ENCODE data around the gene MYO5B. TPM values are rescaled to one million over a fixed set of nuclear protein-coding genes. Genes with fewer than 3 reads are reported as not detected.

Gene MYO5B
- total RNA-seq, 1 experiment from 2014 or later, result 56.7 TPM

- no TSS peak for BruUV-seq (replicated peaks)
- TF ChIP-seq CTCF (IDR thresholded peaks at IDR 0.05; ENCODE audit: unreplicated experiment), result no peak
- H3K36me3 Mint-ChIP-seq (ENCODE audit: insufficient read depth, unreplicated experiment), result peaks cover 29% of the 10 kb centered on the region
- no peaks in the 10 kb centered on the region for H3K9me3 Mint-ChIP-seq (ENCODE audit: low read depth, unreplicated experiment)
- DNase-seq, result no peak
- intact Hi-C loops (cut with micrococcal nuclease; ENCODE audit: unreplicated experiment), result no loop called here
- H3K4me3 Mint-ChIP-seq (ENCODE audit: low read depth, unreplicated experiment), result peak overlapping the region; percentile 45
- peaks cover 13% of the 10 kb centered on the region for H3K27me3 Mint-ChIP-seq (ENCODE audit: unreplicated experiment)
- CTCF ChIA-PET, result interaction anchor here (0.7 to 2.4 kb wide), 3 partner anchors 12 to 140 kb away, joined by 3 to 6 read pairs (median 6); no protein-coding TSS in a partner anchor
- no peak overlapping the region for H3K27ac Mint-ChIP-seq (ENCODE audit: unreplicated experiment)
- peaks cover 20% of the 10 kb centered on the region for H3K4me1 Mint-ChIP-seq (ENCODE audit: low read depth, unreplicated experiment)
These were observed 1.3 kb upstream of the MYO5B start for GRCh38 chr18:50196261-50196660.

DNA sequence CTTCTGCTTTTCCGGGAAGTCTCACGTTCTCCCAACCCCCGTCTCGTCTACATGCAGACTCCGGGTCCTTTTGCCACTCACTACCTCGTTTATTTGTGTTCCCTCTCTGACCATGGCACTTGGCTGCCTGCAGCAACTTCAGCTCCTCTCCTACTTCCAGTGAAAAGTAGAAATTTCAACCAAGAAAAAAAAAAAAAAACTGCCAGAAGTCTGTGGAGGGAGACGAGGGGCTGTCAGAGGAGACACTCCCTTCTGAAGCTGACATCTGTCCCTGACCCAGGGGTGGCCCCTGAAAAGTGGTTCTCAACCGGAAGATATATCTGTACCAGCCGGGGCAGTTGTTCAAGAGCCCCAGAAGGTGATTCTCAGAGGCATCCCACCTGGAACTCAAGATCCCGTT is 742 bp upstream of the MYO5B start:
- peaks cover 29% of the 10 kb centered on the region for H3K36me3 Mint-ChIP-seq (ENCODE audit: insufficient read depth, unreplicated experiment)
- CTCF ChIA-PET, result interaction anchor here (0.7 to 2.4 kb wide), 9 partner anchors 8 to 184 kb away, joined by 3 to 8 read pairs (median 4); no protein-coding TSS in a partner anchor
- no peaks in the 10 kb centered on the region for H3K9me3 Mint-ChIP-seq (ENCODE audit: low read depth, unreplicated experiment)
- no TSS peak for BruUV-seq (replicated peaks)
- TF ChIP-seq CTCF (IDR thresholded peaks at IDR 0.05; ENCODE audit: unreplicated experiment), result no peak
- peak overlapping the region; percentile 74 for H3K27ac Mint-ChIP-seq (ENCODE audit: unreplicated experiment)
- no peak for DNase-seq
- H3K4me3 Mint-ChIP-seq (ENCODE audit: low read depth, unreplicated experiment), result peak overlapping the region; percentile 96
- peaks cover 13% of the 10 kb centered on the region for H3K27me3 Mint-ChIP-seq (ENCODE audit: unreplicated experiment)
- intact Hi-C loops (cut with micrococcal nuclease; ENCODE audit: unreplicated experiment), result loop anchor here (1.0 kb wide), 2 partner anchors 84 to 144 kb away; no protein-coding TSS in a partner anchor
- peaks cover 26% of the 10 kb centered on the region for H3K4me1 Mint-ChIP-seq (ENCODE audit: low read depth, unreplicated experiment)

DNA sequence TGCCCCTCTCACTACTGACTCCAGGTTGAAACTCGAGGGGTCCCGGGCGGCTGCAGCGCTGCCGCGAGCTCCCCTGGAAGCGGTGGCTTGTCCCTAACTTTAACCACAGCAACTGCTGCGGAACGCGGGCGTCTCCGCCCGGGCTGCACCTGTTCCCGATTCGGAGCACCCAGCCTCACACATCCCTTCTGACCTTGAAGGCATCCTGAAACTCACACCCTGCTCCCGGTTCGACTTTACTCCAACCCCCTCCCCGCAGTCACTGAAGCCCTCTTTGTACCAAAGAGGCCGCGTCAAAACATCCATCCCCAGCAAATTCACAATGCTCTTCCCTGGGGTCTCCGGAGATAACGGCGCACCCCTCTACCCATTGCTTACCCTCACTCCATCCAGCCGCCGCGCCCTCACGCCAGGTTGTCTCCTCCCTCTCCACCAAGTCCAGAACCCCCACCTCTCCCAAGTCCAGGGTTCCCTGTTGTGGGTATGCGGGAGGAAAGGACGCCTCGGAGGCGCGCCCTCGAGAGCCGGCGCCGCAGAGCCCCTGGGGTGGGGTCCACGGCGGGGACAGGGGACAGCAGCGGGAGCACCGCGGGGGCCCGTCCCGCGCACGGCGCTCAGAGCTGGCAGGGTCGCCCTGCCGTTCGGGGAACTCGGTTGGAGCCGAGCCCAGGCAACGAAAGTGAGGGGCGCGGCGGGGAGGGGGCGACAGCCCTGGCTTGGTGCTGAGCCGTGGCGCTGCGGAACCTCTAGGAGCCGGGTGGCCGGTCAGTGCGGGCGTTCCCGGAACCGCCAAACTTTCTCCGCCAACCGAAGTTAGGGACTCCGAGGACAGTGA is 934 bp downstream of the MYO5B start:
- no peak for TF ChIP-seq CTCF (IDR thresholded peaks at IDR 0.05; ENCODE audit: unreplicated experiment)
- Mint-ChIP-seq H3K4me3 (ENCODE audit: low read depth, unreplicated experiment) (peak overlapping the region; percentile 96), H3K27ac (ENCODE audit: unreplicated experiment) (peak overlapping the region; percentile 82), H3K9me3 (ENCODE audit: low read depth, unreplicated experiment) (no peaks in the 10 kb centered on the region), H3K27me3 (ENCODE audit: unreplicated experiment) (peaks cover 13% of the 10 kb centered on the region), H3K4me1 (ENCODE audit: low read depth, unreplicated experiment) (peaks cover 42% of the 10 kb centered on the region), H3K36me3 (ENCODE audit: insufficient read depth, unreplicated experiment) (peaks cover 29% of the 10 kb centered on the region)
- CTCF ChIA-PET, result interaction anchor here (0.6 to 2.4 kb wide), 8 partner anchors 11 to 255 kb away, joined by 3 to 8 read pairs (median 4); no protein-coding TSS in a partner anchor
- peak; percentile 27 for DNase-seq
- intact Hi-C loops (cut with micrococcal nuclease; ENCODE audit: unreplicated experiment), result loop anchor here (2.0 to 5.0 kb wide), 3 partner anchors 52 to 137 kb away; no protein-coding TSS in a partner anchor
- TSS peak; percentile 80 for BruUV-seq (replicated peaks)

GRCh38 chr18:50192995-50193795 is 1.8 kb downstream of the MYO5B start:
- Mint-ChIP-seq H3K9me3 (ENCODE audit: low read depth, unreplicated experiment) (no peaks in the 10 kb centered on the region), H3K27me3 (ENCODE audit: unreplicated experiment) (peaks cover 13% of the 10 kb centered on the region), H3K4me3 (ENCODE audit: low read depth, unreplicated experiment) (peak overlapping the region; percentile 96), H3K27ac (ENCODE audit: unreplicated experiment) (peak overlapping the region; percentile 82), H3K4me1 (ENCODE audit: low read depth, unreplicated experiment) (peaks cover 50% of the 10 kb centered on the region), H3K36me3 (ENCODE audit: insufficient read depth, unreplicated experiment) (peaks cover 29% of the 10 kb centered on the region)
- intact Hi-C loops (cut with micrococcal nuclease; ENCODE audit: unreplicated experiment), result loop anchor here (2.0 to 5.0 kb wide), 3 partner anchors 51 to 136 kb away; no protein-coding TSS in a partner anchor
- no TSS peak for BruUV-seq (replicated peaks)
- peak; percentile 37 for DNase-seq
- TF ChIP-seq CTCF (IDR thresholded peaks at IDR 0.05; ENCODE audit: unreplicated experiment), result no peak
- CTCF ChIA-PET, result interaction anchor here (0.9 kb wide), 1 partner anchor 95 kb away, joined by 3 read pairs; no protein-coding TSS in a partner anchor
